GM21360 (cell line): Measurements from ENCODE around the gene MYLK4.
A peak's percentile ranks its signal among the peaks of the same experiment; 100 is the strongest.

Experiments
- ATAC-seq: cut with Tn5 transposase; IDR thresholded peaks from one replicate; pipeline ENCODE4 v1.9.1; 2021; ENCODE audit warnings: mild to moderate bottlenecking, moderate library complexity; ENCODE audit not compliant: unreplicated experiment

MYLK4 gene

DNA sequence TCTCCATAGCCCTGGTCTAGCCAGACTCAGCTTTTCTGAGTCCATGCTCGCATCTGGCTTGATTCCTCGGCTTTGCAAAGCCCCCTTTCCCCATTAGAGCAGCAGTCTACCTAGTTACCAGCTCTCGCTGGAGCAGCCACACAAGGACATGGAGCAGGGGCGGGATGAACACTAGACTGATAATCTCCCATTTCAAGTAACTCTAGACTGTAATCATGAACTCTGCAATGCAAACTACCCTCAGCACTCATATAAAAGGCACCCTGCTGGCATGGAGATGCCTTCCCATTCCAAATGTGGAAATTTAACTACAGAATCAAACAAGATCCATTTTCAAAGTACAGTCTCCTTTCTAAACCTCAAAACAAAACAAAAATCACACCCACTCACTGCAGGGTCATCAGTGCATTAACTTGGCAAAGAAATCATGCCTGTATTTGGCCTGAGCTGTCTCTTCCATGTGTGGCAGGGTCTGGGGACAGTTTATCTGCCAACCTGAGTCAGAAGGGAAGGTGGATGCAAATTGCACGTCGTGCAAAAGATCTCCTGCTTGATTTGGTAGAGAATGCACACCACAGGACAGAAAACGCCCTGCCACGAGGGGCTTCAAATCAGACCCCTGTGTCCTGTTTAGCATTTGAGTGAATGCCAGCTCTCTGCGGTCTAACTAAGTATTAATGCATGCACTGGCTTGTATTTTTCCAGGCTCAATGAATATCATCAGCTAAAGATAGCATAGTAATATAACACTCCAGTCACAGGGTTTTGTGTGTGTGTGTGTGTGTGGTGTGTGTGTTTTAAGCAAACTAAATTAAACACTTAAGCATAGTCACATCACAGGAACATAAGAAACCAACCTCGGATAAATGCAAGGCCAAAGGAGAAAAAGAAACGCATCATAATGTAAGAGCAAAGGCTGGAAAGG lies 85.3 kb downstream of the MYLK4 start:
- ATAC-seq = no peak

DNA sequence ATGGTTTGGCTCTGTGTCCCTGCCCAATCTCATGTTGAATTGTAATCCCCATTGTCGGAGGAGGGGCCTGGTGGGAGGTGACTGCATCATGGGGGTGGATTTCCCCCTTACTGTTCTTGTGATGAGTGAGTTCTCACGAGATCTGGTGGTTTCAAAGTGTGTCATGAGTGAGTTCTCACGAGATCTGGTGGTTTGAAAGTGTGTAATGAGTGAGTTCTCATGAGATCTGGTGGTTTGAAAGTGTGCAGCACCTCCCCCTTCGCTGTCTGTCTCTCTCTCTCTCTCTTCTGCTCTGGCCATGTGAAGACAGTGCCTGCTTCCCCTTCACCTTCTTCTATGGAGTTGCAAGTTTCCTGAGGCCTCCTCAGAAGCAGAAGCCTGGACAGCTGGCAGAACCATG lies 87.6 kb downstream of the MYLK4 start:
- no peak for ATAC-seq

DNA sequence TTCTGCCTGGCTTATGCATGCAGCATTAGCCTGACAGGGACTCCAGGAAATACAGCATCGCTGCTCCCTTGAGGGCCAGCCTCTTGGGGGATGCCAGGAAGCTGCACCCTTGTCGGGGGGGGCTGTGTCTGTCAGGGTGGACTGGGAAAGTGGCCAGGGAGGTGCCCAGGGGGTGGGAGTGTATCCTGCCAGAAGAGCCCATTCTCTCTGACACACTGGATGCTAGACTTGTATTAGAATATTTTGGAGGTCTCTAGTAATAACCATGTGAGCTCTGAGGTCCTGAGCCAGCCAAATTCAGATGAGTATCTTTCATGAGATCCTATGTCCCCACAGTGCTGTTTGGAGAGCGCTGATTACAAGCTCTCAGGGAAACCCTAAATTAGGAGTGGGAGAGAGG lies 89.1 kb downstream of the MYLK4 start:
- no peak for ATAC-seq

DNA sequence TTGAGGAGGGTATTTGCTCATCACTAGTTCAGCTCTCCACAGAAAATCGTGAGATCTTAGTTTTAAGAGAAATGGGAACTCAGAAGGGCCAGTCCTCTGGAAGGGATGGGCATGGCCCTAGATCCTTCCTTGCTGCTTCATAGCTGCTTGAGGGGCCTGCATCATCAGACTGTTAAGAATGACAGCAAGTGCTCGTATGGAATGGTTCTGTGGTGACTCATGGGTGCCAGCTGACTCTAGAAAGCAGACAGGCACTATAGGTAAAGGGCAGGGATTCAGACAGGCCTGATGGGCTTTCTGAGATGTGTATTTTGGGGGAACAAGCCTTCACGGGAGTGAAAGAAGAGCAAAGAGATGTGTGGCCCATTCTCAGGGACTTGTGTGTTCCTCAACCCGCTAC lies 90.8 kb downstream of the MYLK4 start:
- ATAC-seq = no peak

DNA sequence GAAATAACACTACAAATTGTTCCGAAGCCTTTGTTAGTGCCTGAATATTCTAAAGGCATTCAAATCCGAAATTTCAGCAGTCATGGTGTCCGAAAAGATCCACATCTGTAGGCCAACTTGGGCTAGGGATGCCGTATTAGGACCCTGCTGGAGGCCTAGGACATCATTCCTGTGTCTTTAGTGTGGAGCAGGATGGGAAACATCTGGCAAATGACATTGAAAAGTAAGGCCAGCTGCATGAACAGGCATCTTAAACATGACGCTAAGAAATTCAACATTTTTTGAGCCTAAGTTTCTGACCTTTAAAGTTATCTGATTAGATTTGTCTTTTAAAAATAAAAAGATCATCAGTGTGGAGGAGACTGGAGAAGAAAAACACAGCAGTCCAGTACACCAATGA lies 91.3 kb downstream of the MYLK4 start:
- ATAC-seq = no peak

DNA sequence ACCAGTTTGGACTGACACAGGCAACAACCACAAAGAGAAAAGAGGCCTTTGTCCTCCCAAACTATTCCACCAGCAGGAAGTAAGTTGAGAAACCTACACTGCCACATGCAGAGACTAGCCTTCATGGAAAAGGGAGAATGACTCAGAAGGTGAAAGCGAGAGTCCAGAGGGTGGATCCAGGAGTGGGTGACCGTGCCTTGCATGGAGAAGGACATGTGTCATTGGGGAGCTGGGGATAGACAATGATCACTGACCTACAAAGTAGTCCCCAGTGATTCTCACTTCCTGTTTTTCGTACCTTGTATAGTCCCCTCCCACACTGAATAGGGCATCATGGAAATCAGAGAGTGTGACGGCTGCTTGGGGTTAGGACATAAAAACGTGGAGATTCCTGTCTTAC lies 91.9 kb downstream of the MYLK4 start:
- ATAC-seq = peak; percentile 85

DNA sequence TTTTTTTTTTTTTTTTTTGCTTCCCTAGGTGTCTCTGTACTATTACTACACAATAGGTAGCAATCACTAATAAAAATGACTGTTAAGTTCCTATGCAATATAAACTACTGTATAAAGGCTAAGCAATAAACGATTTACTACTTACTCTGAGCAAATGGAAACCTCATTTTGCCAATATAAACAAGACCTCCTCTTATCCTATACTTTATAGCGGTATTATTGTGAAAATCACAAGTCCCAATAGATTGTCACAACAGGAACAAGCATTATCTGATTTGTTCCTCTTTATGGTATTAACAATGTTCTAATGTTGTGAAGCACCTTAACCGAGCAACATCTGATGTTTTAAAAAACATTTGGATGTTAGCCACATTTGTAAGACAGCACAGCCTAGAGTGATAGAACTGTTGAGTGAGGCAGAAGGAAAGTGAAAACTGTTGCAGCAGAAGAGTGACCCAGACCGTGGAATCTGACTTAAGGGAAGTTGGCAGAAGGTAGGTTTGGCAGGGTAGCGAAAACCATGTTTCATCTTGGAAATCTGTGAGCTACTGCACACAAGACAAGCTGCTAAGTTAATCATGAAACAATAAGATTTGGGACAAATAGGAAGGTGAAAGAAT lies 94.2 kb downstream of the MYLK4 start:
- ATAC-seq = no peak

DNA sequence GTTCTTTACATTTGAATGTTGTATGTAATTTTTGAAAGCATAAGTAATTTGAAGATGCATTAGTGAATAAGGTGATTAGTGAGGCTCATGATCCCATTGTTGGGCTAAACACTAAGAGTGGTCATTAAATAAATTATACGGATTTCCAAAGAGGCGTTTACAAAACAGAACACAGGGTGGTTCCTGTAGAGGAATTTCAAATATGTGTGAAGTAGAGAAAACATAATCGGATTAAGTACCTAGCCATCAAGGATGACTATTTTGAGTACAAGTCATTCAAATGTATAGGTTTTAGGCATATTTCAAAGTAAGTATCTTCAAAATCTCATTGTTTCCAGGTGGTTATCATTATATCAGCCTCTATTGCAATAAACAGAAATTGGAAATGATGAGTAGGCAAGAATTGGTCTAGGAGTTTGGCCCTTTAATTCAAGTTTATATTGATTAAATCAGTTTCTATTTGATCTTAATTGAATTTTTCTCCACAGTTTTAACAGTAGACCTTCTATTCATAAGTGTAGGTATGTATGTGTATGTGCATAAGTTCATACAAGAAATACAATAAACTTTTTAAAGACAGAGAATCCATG lies 94.8 kb downstream of the MYLK4 start:
- no peak for ATAC-seq

DNA sequence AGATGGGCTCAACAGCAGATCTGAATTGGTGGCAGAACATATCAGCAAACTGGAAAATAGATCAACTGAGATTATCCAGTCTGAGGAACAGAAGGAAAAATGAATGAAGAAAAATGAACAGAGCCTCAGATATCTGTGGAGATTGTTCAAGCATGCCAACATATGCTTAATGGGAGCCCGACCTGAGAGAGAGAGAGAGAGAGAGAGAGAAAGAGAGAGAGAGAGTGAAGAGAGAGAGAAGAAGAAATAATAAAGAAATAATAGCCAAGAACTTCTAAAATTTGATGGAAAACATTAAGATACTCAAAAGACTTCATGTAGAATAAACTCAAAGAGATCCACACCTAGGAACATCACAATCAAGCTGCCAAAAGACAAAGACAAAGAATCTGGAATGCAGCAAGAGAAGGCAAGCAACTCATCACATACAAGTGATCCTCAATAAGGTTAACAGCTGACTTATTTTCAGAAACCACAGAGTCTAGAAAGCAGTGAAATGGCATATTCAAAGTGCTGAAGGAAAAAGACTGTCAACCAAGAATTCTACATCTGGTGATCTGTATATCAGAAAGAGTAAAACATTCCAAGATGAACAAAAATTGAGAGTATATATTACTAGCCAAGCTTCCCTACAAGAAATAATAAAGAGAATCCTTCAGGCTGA lies 97.2 kb downstream of the MYLK4 start:
- ATAC-seq = no peak

DNA sequence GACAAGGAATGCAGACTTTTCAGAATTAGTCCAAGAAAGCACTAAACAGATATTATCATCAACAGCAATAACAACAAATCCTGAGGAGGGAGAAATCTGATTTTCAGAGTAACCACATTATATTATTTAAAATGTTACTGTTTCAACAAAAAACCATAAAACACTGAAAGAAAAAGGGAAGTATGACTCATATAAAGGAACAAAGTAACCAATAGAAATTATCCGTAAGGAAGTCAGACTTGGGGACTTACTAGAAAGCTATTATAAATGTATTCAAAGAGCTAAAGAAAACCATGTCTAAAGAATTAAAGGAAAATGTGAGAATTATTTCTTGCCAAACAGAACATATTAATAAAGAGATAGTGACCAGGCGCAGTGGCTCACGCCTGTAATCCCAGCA lies 98.1 kb downstream of the MYLK4 start:
- ATAC-seq = no peak

DNA sequence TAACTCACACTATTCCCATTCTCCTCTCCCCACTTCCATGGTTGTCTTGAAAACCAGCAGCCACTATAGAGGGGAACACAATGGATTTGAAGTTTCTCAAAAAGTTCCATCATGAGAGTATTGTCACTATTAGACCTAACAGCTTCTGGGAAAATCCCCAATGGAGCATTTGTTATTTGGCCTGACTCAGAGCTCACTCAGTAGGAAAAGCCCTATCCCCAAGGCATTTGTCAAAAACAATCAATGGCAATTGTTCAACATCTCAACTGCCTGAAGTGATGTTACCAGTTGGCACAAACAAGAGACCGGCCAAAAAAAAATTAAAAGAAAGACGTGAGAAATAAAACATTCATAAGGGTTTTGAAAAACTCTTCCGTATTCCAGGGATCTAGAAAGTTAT lies 98.8 kb downstream of the MYLK4 start:
- no peak for ATAC-seq

DNA sequence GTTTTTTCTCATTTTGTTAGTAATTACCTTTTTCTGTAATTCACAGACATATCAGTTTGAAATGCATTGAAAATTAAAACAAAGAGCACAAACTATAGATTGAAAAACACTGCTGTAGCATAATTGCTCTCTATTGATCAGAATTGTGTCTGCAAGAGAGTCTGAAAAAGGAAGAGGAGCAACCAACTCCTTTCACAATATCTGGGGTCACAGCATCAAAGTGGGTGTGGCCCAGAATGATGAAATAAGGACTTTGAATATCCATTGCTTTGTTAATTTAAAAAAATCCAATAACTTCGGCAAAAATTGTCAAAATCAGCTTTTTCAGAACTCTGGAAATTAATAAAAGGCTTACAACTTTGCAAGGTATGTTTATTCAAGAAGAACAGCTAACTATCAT lies 99.2 kb downstream of the MYLK4 start:
- no peak for ATAC-seq

DNA sequence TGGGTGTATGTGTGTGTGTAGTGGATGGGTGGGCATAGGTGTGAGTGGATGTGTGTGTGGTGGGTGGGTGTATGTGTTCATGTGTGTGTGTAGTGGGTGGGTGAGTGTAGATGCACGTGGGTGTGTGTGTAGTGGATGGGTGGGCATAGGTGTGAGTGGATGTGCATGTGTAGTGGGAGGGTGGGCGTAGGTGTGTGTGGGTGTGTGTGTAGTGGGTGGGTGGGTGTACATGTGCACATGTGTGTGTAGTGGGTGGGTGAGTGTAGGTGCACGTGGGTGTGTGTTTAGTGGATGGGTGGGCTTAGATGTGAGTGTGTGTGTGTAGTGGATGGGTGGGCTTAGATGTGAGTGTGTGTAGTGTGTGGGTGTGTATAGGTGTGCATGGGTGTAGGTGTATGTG lies 104.4 kb downstream of the MYLK4 start:
- no peak for ATAC-seq

DNA sequence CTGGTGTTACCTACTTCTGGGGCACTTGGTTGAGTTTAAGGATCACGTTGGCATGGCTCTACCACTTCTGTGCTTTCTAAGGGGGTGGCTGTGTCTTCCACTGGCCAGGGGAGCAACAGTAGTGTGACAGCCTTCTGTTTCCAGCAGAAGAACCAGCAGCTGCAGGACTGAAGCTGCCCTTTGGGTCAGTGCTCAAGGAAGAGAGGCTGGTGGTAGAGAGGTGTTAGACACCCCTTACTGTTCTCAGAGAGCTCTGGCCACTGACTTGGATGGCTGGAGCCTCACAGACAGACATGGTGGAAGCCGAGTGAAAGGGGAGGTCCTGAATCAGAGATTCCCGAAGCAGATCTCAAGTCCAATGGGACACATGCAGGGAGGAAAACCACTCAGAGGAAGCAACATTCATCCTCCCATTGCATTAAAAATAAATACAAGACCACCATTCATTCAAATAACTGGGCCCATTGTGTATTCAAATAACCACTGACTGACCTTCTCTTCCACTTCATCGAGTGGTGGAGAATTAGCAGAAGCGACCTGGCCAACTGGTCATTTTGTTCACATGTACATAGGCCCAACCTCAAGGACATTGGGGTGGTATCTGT lies 106.7 kb downstream of the MYLK4 start:
- ATAC-seq = no peak

DNA sequence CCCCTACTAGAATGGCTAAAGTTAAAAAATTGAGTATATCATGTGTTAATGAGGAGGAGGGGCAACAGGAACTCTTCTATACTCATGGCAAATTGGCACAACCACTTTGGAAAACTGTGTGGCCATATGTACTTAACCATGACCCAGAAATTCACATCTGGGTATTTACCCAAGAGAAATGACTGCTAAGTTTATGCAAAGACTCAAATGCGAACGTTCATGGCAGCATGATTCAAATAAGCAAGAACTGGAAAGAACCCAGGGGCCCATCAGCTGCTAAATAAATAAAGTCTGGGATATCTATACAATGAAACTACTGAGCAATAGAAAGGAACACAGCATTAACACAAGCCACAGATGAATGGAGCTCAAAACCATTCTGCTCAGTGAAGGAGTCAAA lies 107.6 kb downstream of the MYLK4 start:
- ATAC-seq = no peak

DNA sequence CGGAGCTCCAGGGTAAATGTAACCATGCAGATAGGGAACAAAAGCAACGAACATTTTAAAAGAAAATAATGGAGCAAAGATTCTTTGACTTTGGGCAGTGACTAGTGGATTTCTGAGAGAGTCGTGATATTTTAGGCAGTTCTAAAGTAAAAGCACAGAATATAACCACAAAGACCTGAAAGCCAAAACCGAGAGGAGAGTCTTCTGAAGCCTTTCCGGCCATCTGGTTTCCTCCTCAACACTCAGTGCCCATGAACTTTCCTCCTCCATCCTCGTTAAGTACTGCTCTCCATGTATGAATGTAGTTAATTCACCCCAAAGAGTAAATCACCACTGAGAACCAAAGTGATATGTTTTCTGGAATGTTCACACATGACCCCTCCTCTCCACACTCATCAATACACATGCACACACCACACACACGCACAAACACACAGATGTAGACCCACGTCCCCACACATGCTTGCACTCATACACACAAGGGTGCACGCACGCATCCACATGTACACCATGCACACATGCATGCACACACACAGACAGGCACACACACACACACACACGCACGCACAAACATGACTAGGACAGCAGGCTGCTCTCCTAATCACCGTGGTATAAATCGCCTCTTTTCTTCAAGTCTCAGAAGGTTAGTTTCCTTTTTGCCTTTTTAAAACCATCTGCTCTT lies 109.5 kb downstream of the MYLK4 start:
- ATAC-seq = peak; percentile 73

DNA sequence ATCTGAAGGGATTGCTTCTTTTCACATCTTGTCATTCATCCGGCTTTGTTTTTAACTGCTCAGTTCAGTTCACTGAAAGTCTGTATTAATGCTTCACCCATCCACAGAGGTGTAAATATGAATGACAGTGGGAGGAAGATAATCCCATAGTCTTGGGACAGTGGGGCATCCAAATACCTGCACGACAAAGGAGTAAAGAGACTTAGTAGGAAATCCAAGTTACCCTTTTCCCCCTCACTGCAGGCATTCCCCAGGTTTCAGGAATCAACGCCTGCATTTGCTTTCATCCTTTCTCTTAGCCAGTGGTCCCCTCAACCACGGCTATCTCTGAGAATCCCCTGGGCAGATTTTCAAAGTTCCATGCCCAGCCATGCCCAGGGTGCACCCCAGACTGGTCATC lies 110.2 kb downstream of the MYLK4 start:
- no peak for ATAC-seq

DNA sequence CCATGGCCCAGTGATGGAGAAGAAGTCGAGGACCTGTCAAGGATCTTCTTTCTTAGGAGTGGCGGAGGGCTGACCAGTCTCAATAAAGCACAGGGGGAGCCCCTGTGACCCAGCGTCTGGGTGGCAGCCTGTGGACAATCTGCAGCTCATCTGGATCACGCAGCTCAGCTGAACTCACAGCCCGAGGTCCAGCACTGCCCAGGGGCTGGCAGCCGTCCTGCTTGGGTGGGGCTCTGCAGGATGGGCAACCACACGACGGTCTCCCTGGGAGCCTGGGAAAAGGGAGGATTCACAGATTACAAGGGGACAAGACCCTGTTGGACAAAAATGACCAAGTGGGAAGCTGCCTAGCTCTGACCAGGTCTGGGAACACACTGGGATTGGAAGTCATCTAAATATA lies 110.8 kb downstream of the MYLK4 start:
- no peak for ATAC-seq

DNA sequence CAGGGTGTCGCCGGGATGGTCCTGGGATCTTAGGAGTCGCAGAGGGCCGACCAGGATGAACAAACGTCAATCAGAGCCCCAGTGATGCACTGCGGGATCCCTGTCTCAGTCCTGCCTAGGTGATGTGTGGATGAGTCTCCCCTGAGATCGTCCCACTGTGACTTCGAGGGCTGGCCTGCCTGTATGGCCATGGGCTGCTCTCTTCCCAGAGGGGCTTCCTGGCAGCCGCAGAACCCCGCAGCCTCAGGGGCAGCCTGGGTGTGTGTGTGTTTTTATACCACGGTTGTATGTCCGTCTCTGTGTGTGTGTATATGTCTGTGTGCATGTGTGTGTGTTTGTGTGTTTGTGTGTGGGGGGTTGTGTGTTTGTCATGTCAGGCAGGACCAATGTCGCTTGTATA lies 111.6 kb downstream of the MYLK4 start:
- no peak for ATAC-seq

DNA sequence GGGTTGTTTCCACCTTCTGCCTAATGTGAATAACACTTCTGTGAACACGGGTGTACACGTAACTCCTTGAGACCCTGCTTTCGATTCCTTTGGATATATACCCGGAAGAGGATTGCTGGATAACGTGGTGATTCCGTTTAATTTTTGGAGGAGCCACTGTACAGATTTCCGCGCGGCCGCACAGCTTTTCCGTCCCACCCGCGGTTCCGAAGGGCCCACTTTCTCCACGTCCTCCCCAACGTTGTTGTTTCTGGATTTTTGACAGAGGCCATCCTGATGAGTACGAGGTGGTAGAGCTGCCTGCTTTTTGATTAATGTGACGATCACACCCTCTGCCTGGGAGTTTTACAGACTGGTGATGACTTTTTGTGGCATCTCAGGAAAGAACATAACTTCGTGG lies 114.0 kb downstream of the MYLK4 start:
- no peak for ATAC-seq

DNA sequence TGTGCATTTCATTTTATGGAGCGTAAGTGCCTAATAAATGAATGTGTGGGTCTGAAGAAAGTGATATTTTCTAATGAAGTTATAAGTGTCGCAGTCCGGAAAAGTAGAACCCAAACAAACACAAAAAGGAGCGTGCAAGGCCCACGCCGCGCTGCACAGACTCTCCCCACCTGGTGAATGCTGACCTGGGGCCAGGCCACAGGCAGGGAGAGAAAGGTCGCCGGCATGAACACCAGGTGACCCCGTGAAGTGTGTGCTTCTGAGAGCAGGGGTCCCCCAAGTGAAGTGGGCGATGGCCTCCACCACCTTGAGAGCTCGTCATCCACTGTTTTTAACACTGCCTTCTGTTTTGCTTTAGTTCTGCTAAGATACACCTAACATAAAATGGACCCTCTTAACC lies 114.8 kb downstream of the MYLK4 start:
- ATAC-seq = no peak
